HEK293 (cell line): ENCODE measurements around the gene BCL11B.

Source experiments
- CTCF ChIA-PET: fragments of 350-600 bp; formaldehyde crosslinking; extraction: SDS; loops from one replicate; lab custom pipeline; 2021; ENCODE audit warnings: antibody characterized with exemption; lab: Yijun Ruan, JAX
- POLR2A ChIA-PET: fragments of 300-600 bp; formaldehyde crosslinking; extraction: SDS; loops from one replicate; lab custom pipeline; 2020; ENCODE audit warnings: antibody characterized with exemption, inconsistent platforms; lab: Yijun Ruan, JAX
- H3K27ac ChIP-seq: fragments of 200-500 bp; sonication (Bioruptor generic); 2 replicates; pipeline ENCODE4 v1.5.1; 2014; ENCODE audit warnings: low read depth, low read length, control low read depth, inconsistent platforms; ENCODE audit errors: extremely low read depth
- H3K36me3 ChIP-seq, 2 experiments: fragments of 200-500 bp in 1 of 2; sonication (Bioruptor generic) in 1 of 2; 1 replicate in 1 of 2; 2 replicates in 1 of 2; pipeline ENCODE4 v1.5.1; 2014 to 2017; ENCODE audit warnings: inconsistent platforms in 2 of 2, low read length in 2 of 2; ENCODE audit not compliant: control insufficient read depth in 2 of 2, insufficient read depth in 1 of 2
- H3K4me1 ChIP-seq: fragments of 200-500 bp; sonication (Bioruptor generic); 2 replicates; pipeline ENCODE4 v1.5.1; 2014; ENCODE audit warnings: mild to moderate bottlenecking, low read length, inconsistent platforms; ENCODE audit not compliant: control insufficient read depth, insufficient read depth
- H3K4me3 ChIP-seq: 2 replicates; pipeline ENCODE4 v1.5.1; 2011; ENCODE audit warnings: low read depth, mild to moderate bottlenecking, control low read depth, low read length, moderate library complexity
- H3K9me3 ChIP-seq: fragments of 200-500 bp; sonication (Bioruptor generic); 2 replicates; pipeline ENCODE4 v1.5.1; 2014; ENCODE audit warnings: low read depth, low read length, inconsistent platforms; ENCODE audit not compliant: control insufficient read depth, insufficient read depth
- KLF10 ChIP-seq: fragments of 450-650 bp; IDR thresholded peaks from 2 replicates; pipeline ENCODE4 v1.5.1; 2018; ENCODE audit warnings: missing biosample characterization, mild to moderate bottlenecking, missing genetic modification characterization
- TCF7L2 ChIP-seq: IDR thresholded peaks from 2 replicates; pipeline ENCODE4 v1.6.1; 2011; ENCODE audit warnings: low read depth, mild to moderate bottlenecking, inconsistent platforms, low read length, moderate library complexity, borderline replicate concordance
- YY1 ChIP-seq: fragments of 450-650 bp; formaldehyde crosslinking; IDR thresholded peaks from 2 replicates; pipeline ENCODE4 v1.5.1; 2018; ENCODE audit warnings: missing biosample characterization, missing genetic modification characterization
- ZBTB48 ChIP-seq: fragments of 450-650 bp; formaldehyde crosslinking; IDR thresholded peaks from 2 replicates; pipeline ENCODE4 v1.5.1; 2016; ENCODE audit warnings: missing biosample characterization, missing genetic modification characterization
- ZBTB7A ChIP-seq: fragments of 450-650 bp; formaldehyde crosslinking; IDR thresholded peaks from 2 replicates; pipeline ENCODE4 v1.5.1; 2016; ENCODE audit warnings: low read depth, missing biosample characterization, missing genetic modification characterization
- ZNF214 ChIP-seq: fragments of 450-650 bp; formaldehyde crosslinking; IDR thresholded peaks from 2 replicates; pipeline ENCODE4 v1.5.1; 2017; ENCODE audit warnings: missing biosample characterization, mild to moderate bottlenecking, missing genetic modification characterization, borderline replicate concordance
- ZNF621 ChIP-seq: fragments of 450-650 bp; formaldehyde crosslinking; IDR thresholded peaks from 2 replicates; pipeline ENCODE4 v1.5.1; 2017; ENCODE audit warnings: missing biosample characterization, missing genetic modification characterization
- ZNF660 ChIP-seq: fragments of 450-650 bp; IDR thresholded peaks from 2 replicates; pipeline ENCODE4 v1.5.1; 2018; ENCODE audit warnings: missing biosample characterization, mild to moderate bottlenecking, missing genetic modification characterization
- ZNF707 ChIP-seq: fragments of 450-650 bp; formaldehyde crosslinking; IDR thresholded peaks from 2 replicates; pipeline ENCODE4 v1.5.1; 2016; ENCODE audit warnings: missing biosample characterization, missing genetic modification characterization
- ZNF837 ChIP-seq: fragments of 450-650 bp; formaldehyde crosslinking; IDR thresholded peaks from 2 replicates; pipeline ENCODE4 v1.5.1; 2016; ENCODE audit warnings: missing biosample characterization, missing genetic modification characterization
- ZSCAN23 ChIP-seq: fragments of 450-650 bp; formaldehyde crosslinking; IDR thresholded peaks from 2 replicates; pipeline ENCODE4 v1.5.1; 2016; ENCODE audit warnings: missing biosample characterization, missing genetic modification characterization
- TF ChIP-seq, protein P1 (sequence below): fragments of 450-650 bp; formaldehyde crosslinking; conservative IDR thresholded peaks from 2 replicates; pipeline ENCODE4 v1.5.1; 2016; ENCODE audit warnings: low read depth, missing biosample characterization, missing genetic modification characterization
- TF ChIP-seq, protein P2 (sequence below): fragments of 450-650 bp; formaldehyde crosslinking; IDR thresholded peaks from 2 replicates; pipeline ENCODE4 v1.5.1; 2017; ENCODE audit warnings: missing biosample characterization, missing genetic modification characterization
- TF ChIP-seq, protein P3 (sequence below): fragments of 450-650 bp; formaldehyde crosslinking; IDR thresholded peaks from 2 replicates; pipeline ENCODE4 v1.5.1; 2016; ENCODE audit warnings: missing biosample characterization, missing genetic modification characterization
- TF ChIP-seq, protein P4 (sequence below): fragments of 450-650 bp; formaldehyde crosslinking; IDR thresholded peaks from 2 replicates; pipeline ENCODE4 v1.5.1; 2017; ENCODE audit warnings: missing biosample characterization, missing genetic modification characterization
- TF ChIP-seq, protein P5 (sequence below): fragments of 450-650 bp; formaldehyde crosslinking; IDR thresholded peaks from 2 replicates; pipeline ENCODE4 v1.5.1; 2016; ENCODE audit warnings: missing biosample characterization, missing genetic modification characterization

Gene BCL11B

DNA sequence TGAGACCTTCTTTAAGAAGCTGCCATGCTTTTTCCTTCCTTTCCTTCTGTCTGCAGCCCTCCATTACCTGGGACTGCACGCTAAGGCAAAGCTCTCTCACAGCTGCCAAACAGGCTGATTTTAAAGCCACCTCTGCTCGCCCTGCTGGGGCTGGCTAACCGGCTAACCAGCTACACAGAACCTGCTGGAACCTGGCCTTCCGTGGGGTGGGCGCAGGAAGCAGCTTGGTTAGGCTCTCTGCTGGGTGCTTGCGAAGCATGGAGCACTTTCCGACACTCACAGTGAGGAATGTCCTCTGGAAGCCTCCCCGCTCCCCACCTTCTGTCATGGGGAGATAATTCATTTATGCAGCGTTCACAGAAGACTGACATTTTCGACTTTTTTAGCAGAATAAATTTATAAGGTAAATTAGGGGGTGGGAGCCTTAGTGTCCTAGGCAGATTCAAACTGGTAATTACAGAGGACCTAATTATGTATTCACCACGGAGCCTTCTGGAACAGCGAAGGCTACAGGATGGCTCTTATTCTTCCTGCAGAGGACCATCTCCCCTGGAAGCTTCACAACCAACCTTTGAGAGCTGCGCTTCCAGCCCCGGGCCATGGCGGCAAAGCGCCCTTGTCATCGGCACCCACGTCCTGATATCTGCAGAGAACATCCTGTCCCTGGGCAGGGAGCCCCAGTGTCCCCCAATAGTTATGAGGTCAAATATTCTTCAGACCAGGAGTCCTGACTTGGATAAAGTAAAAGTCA is 12.4 kb upstream of the BCL11B start (continued):
- TF ChIP-seq, protein P1, sequence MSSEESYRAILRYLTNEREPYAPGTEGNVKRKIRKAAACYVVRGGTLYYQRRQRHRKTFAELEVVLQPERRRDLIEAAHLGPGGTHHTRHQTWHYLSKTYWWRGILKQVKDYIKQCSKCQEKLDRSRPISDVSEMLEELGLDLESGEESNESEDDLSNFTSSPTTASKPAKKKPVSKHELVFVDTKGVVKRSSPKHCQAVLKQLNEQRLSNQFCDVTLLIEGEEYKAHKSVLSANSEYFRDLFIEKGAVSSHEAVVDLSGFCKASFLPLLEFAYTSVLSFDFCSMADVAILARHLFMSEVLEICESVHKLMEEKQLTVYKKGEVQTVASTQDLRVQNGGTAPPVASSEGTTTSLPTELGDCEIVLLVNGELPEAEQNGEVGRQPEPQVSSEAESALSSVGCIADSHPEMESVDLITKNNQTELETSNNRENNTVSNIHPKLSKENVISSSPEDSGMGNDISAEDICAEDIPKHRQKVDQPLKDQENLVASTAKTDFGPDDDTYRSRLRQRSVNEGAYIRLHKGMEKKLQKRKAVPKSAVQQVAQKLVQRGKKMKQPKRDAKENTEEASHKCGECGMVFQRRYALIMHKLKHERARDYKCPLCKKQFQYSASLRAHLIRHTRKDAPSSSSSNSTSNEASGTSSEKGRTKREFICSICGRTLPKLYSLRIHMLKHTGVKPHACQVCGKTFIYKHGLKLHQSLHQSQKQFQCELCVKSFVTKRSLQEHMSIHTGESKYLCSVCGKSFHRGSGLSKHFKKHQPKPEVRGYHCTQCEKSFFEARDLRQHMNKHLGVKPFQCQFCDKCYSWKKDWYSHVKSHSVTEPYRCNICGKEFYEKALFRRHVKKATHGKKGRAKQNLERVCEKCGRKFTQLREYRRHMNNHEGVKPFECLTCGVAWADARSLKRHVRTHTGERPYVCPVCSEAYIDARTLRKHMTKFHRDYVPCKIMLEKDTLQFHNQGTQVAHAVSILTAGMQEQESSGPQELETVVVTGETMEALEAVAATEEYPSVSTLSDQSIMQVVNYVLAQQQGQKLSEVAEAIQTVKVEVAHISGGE (tag by site-specific recombination) = no peak
- TF ChIP-seq YY1 (tag by site-specific recombination) (no peak), ZBTB7A (tag by site-specific recombination) (no peak), ZNF837 (tag by site-specific recombination) (no peak)

DNA sequence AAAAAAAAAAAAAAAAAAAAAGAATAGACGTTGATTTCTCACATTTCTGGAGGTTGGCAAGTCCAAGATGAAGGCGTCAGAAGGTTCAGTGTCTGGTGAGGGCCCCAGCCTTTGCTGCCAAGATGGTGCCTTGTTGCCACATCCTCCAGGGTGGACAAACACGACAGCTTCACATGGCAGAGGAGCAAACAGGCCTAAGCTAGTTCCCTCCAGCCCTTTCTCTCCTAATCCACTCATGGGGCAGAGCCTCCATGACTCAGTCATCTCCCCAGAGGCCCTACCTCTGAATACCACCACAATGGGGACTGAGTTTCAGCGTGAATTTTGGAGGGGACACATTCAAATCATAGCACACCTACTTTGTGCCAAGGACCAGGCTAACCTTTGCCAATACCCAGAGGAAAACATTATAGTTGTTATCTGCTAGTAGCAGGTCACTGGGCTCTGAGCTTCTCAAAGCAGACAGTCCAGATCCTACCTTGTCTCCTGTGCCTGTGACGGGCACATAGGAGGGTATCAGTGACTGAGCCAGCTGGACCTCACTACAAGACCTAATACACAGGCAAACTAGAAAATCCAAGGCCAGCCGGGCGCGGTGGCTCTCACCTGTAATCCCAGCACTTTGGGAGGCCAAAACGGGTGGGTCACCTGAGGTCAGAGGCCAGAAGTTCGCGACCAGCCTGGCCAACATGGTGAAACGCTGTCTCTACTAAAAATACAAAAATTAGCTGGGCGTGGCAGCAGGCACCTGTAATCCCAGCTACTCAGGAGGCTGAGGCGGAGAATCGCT is 10.5 kb upstream of the BCL11B start:
- no peaks in the 10 kb centered on the region for H3K4me1 ChIP-seq
- POLR2A ChIA-PET = no interaction called here
- CTCF ChIA-PET = no interaction called here
- no peak overlapping the region for H3K27ac ChIP-seq
- no peaks in the 10 kb centered on the region for H3K36me3 ChIP-seq
- H3K9me3 ChIP-seq = no peaks in the 10 kb centered on the region
- TF ChIP-seq, protein P2, sequence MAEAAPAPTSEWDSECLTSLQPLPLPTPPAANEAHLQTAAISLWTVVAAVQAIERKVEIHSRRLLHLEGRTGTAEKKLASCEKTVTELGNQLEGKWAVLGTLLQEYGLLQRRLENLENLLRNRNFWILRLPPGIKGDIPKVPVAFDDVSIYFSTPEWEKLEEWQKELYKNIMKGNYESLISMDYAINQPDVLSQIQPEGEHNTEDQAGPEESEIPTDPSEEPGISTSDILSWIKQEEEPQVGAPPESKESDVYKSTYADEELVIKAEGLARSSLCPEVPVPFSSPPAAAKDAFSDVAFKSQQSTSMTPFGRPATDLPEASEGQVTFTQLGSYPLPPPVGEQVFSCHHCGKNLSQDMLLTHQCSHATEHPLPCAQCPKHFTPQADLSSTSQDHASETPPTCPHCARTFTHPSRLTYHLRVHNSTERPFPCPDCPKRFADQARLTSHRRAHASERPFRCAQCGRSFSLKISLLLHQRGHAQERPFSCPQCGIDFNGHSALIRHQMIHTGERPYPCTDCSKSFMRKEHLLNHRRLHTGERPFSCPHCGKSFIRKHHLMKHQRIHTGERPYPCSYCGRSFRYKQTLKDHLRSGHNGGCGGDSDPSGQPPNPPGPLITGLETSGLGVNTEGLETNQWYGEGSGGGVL (tag by site-specific recombination) = no peak
- TF ChIP-seq, protein P3, sequence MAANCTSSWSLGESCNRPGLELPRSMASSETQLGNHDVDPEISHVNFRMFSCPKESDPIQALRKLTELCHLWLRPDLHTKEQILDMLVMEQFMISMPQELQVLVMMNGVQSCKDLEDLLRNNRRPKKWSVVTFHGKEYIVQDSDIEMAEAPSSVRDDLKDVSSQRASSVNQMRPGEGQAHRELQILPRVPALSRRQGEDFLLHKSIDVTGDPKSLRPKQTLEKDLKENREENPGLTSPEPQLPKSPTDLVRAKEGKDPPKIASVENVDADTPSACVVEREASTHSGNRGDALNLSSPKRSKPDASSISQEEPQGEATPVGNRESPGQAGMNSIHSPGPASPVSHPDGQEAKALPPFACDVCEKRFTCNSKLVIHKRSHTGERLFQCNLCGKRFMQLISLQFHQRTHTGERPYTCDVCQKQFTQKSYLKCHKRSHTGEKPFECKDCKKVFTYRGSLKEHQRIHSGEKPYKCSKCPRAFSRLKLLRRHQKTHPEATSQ (tag by site-specific recombination) = no peak
- TF ChIP-seq, protein P4, sequence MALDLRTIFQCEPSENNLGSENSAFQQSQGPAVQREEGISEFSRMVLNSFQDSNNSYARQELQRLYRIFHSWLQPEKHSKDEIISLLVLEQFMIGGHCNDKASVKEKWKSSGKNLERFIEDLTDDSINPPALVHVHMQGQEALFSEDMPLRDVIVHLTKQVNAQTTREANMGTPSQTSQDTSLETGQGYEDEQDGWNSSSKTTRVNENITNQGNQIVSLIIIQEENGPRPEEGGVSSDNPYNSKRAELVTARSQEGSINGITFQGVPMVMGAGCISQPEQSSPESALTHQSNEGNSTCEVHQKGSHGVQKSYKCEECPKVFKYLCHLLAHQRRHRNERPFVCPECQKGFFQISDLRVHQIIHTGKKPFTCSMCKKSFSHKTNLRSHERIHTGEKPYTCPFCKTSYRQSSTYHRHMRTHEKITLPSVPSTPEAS (tag by site-specific recombination) = no peak
- no peak for TF ChIP-seq ZBTB48 (tag by site-specific recombination)
- TF ChIP-seq ZNF621 = no peak
- no peak for TF ChIP-seq TCF7L2
- TF ChIP-seq ZNF214 (tag by site-specific recombination) = no peak
- TF ChIP-seq KLF10 (tag by site-specific recombination) = no peak
- TF ChIP-seq, protein P5, sequence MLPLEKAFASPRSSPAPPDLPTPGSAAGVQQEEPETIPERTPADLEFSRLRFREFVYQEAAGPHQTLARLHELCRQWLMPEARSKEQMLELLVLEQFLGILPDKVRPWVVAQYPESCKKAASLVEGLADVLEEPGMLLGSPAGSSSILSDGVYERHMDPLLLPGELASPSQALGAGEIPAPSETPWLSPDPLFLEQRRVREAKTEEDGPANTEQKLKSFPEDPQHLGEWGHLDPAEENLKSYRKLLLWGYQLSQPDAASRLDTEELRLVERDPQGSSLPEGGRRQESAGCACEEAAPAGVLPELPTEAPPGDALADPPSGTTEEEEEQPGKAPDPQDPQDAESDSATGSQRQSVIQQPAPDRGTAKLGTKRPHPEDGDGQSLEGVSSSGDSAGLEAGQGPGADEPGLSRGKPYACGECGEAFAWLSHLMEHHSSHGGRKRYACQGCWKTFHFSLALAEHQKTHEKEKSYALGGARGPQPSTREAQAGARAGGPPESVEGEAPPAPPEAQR = no peak
- no peak for TF ChIP-seq ZNF660 (tag by site-specific recombination)
- TF ChIP-seq ZSCAN23 (tag by site-specific recombination) = no peak
- no peak for TF ChIP-seq ZNF707 (tag by site-specific recombination)
- no peak for TF ChIP-seq ZNF837 (tag by site-specific recombination)
- no peak overlapping the region for H3K4me3 ChIP-seq
